Panc1 (cell line): Measurements from ENCODE around the gene NKAPL. TPM values are rescaled to one million over a fixed set of nuclear protein-coding genes. Genes with fewer than 3 reads are reported as not detected.
A peak's percentile ranks its signal among the peaks of the same experiment; 100 is the strongest.

Experiments used
- ATAC-seq: fragments of 200-7000 bp; cut with Tn5 transposase; 2 replicates; pipeline ENCODE4 v1.9.1; 2020; ENCODE audit warnings: mild to moderate bottlenecking, moderate library complexity
- BruUV-seq: library from RNA; stranded (reverse); fragments of 400-500 nt; replicated peaks from 2 replicates; lab custom pipeline; 2021; lab: Mats Ljungman, UMichigan
- CTCF ChIA-PET: fragments of 300-600 bp; sonication (Branson Sonifier 250); formaldehyde crosslinking; loops from one replicate; lab custom pipeline; 2022; ENCODE audit warnings: antibody characterized with exemption; lab: Charles Lee
- POLR2A ChIA-PET: fragments of 300-600 bp; sonication (Branson Sonifier 250); formaldehyde crosslinking; loops from one replicate; lab custom pipeline; 2022; ENCODE audit warnings: antibody characterized with exemption; lab: Charles Lee
- DNase-seq: peaks from one replicate; pipeline ENCODE4 v3.0.0-alpha.2; 2010; ENCODE audit warnings: low read depth, low spot score
- H3K27ac ChIP-seq: 2 replicates; pipeline ENCODE4 v1.5.1; 2011; ENCODE audit warnings: mild to moderate bottlenecking, low read length, inconsistent platforms
- H3K27me3 ChIP-seq: fragments of 200-500 bp; sonication (Bioruptor generic); 2 replicates; pipeline ENCODE4 v1.6.0; 2014; ENCODE audit warnings: low read length, inconsistent platforms; ENCODE audit not compliant: control insufficient read depth, insufficient read depth
- H3K36me3 ChIP-seq: fragments of 200-500 bp; sonication (Bioruptor generic); 2 replicates; pipeline ENCODE4 v1.5.1; 2014; ENCODE audit warnings: inconsistent platforms, mild to moderate bottlenecking, low read length, moderate library complexity; ENCODE audit not compliant: control insufficient read depth, insufficient read depth
- H3K4me1 ChIP-seq: 2 replicates; pipeline ENCODE4 v1.5.1; 2011; ENCODE audit warnings: inconsistent platforms, mild to moderate bottlenecking, low read length, moderate library complexity; ENCODE audit not compliant: control insufficient read depth, insufficient read depth
- H3K4me3 ChIP-seq, 2 experiments: 2 replicates each; pipeline ENCODE4 v1.5.1; 2011 to 2012; ENCODE audit warnings: low read depth in 2 of 2, low read length in 2 of 2, mild to moderate bottlenecking in 2 of 2, inconsistent platforms in 1 of 2, moderate library complexity in 1 of 2
- H3K9me3 ChIP-seq: fragments of 200-500 bp; sonication (Bioruptor generic); 2 replicates; pipeline ENCODE4 v1.5.1; 2014; ENCODE audit warnings: low read depth, mild to moderate bottlenecking, inconsistent platforms, low read length, moderate library complexity; ENCODE audit not compliant: control insufficient read depth, insufficient read depth
- POLR2AphosphoS5 ChIP-seq: IDR thresholded peaks from 2 replicates; pipeline ENCODE4 v1.6.1; 2012; ENCODE audit warnings: mild to moderate bottlenecking, low read depth, low read length, moderate library complexity
- SIN3A ChIP-seq: IDR thresholded peaks from 2 replicates; pipeline ENCODE4 v1.6.1; 2012; ENCODE audit warnings: low read depth, mild to moderate bottlenecking, low read length, moderate library complexity, borderline replicate concordance; ENCODE audit not compliant: insufficient read depth
- TCF7L2 ChIP-seq: IDR thresholded peaks from 2 replicates; pipeline ENCODE4 v1.6.1; 2011; ENCODE audit warnings: mild to moderate bottlenecking, low read depth, low read length, inconsistent platforms
- in situ Hi-C: cut with HindIII; loops from 2 replicates; pipeline ENCODE4 v1.10.0; 2016; ENCODE audit warnings: low sequenced_read_pairs, low pct_unique_long_range_greater_than_20kb
- intact Hi-C: fragments of 100-400 bp; cut with micrococcal nuclease; formaldehyde crosslinking; loops from one replicate; pipeline ENCODE4 v1.10.0; 2022; ENCODE audit not compliant: unreplicated experiment
- total RNA-seq: library from RNA; stranded (reverse); gene quantifications from one replicate; pipeline ENCODE4 v1.2.1, GENCODE V29; 2021; ENCODE audit not compliant: unreplicated experiment
- TF ChIP-seq, protein P1 (sequence below): fragments of 450-650 bp; IDR thresholded peaks from 2 replicates; pipeline ENCODE4 v1.5.1; 2017; ENCODE audit warnings: mild to moderate bottlenecking
- TF ChIP-seq, protein P2 (sequence below), 2 experiments: IDR thresholded peaks; 2 replicates each; pipeline ENCODE4 v1.6.1; 2011 to 2012; ENCODE audit warnings: low read depth in 2 of 2, control low read depth in 1 of 2, low read length in 1 of 2, mild to moderate bottlenecking in 1 of 2, moderate library complexity in 1 of 2; ENCODE audit not compliant: insufficient read depth in 1 of 2

The NKAPL gene
- total RNA-seq, 1 experiment from 2014 or later: not detected

GRCh38 chr6:28224131-28225055 is 34.7 kb upstream of the NKAPL start:
- ChIA-PET POLR2A (interaction anchor here (0.7 kb wide), 1 partner anchor 42 kb away, joined by 9 read pairs; the partner anchor contains the start of gene ZSCAN26), CTCF (interaction anchor here (0.7 kb wide), 1 partner anchor 55 kb away, joined by 5 read pairs; no protein-coding TSS in a partner anchor)
- no peak for DNase-seq
- ATAC-seq: no peak
- H3K27me3 ChIP-seq: no peaks in the 10 kb centered on the region
- peak overlapping the region; percentile 98 for H3K27ac ChIP-seq
- intact Hi-C loops (loop anchor here (5.0 kb wide), 1 partner anchor 113 kb away; the partner anchor contains the start of gene ZSCAN31), in situ Hi-C loops (no loop called here)
- peaks cover 8% of the 10 kb centered on the region; the same call in 1 of the 2 replicates for H3K36me3 ChIP-seq
- TSS peak; percentile 98 for BruUV-seq
- H3K4me1 ChIP-seq: peaks cover 22% of the 10 kb centered on the region
- peak overlapping the region; percentile 77 to 96 for H3K4me3 ChIP-seq
- TF ChIP-seq SIN3A (no peak), POLR2AphosphoS5 (no peak), TCF7L2 (no peak)
- TF ChIP-seq, protein P1, sequence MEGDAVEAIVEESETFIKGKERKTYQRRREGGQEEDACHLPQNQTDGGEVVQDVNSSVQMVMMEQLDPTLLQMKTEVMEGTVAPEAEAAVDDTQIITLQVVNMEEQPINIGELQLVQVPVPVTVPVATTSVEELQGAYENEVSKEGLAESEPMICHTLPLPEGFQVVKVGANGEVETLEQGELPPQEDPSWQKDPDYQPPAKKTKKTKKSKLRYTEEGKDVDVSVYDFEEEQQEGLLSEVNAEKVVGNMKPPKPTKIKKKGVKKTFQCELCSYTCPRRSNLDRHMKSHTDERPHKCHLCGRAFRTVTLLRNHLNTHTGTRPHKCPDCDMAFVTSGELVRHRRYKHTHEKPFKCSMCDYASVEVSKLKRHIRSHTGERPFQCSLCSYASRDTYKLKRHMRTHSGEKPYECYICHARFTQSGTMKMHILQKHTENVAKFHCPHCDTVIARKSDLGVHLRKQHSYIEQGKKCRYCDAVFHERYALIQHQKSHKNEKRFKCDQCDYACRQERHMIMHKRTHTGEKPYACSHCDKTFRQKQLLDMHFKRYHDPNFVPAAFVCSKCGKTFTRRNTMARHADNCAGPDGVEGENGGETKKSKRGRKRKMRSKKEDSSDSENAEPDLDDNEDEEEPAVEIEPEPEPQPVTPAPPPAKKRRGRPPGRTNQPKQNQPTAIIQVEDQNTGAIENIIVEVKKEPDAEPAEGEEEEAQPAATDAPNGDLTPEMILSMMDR: no peak
- TF ChIP-seq, protein P2, sequence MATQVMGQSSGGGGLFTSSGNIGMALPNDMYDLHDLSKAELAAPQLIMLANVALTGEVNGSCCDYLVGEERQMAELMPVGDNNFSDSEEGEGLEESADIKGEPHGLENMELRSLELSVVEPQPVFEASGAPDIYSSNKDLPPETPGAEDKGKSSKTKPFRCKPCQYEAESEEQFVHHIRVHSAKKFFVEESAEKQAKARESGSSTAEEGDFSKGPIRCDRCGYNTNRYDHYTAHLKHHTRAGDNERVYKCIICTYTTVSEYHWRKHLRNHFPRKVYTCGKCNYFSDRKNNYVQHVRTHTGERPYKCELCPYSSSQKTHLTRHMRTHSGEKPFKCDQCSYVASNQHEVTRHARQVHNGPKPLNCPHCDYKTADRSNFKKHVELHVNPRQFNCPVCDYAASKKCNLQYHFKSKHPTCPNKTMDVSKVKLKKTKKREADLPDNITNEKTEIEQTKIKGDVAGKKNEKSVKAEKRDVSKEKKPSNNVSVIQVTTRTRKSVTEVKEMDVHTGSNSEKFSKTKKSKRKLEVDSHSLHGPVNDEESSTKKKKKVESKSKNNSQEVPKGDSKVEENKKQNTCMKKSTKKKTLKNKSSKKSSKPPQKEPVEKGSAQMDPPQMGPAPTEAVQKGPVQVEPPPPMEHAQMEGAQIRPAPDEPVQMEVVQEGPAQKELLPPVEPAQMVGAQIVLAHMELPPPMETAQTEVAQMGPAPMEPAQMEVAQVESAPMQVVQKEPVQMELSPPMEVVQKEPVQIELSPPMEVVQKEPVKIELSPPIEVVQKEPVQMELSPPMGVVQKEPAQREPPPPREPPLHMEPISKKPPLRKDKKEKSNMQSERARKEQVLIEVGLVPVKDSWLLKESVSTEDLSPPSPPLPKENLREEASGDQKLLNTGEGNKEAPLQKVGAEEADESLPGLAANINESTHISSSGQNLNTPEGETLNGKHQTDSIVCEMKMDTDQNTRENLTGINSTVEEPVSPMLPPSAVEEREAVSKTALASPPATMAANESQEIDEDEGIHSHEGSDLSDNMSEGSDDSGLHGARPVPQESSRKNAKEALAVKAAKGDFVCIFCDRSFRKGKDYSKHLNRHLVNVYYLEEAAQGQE (IDR thresholded peaks at IDR 0.05; ENCODE audit: insufficient read depth in 1 of 2, low read depth in 2 of 2, low read length in 1 of 2): no peak
- no peaks in the 10 kb centered on the region for H3K9me3 ChIP-seq

DNA sequence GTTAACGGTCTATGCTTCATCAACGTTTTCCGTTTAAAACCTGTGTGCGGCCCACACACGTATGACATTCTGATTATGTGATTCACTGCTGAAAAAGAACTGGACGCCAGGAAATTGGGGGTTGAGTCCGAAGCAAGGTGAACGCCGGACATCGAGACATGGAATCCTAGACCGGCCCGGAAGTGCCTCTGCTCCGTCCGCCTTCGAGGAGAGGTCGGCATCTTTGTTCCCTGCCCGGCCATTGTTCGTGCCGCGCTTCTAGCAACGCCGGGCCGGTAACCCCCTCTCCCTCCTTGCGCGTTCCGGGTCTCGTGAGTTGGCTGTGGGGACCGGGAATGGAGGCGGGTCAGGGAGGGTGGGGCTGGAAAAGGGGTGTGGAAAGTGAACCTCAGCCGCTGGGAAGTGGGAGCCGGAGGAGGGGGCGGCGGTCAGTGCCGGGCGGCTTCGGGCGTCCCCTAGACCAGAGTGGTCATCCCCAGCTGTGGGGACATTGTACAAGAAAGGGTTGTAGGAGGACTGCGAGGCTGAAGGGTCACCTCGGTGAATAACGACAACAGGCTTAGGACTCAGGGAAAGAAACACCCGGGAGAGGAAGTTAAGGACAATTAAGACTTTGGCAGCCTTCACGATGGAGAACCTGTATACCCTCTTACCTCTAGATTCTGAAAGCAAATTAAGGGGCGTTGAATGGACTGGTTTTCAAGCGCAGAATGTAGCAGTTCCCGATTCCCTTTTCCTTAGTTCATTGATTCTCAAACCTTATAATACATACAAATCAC is 33.9 kb upstream of the NKAPL start, which contains the start of gene ZSCAN9:
Gene ZSCAN9 (plus strand): TSS at position 220 of the 779 bp plus-strand sequence. CDS start 1,810 bp downstream, outside the sequence.
- ChIA-PET POLR2A (no interaction called here), CTCF (no interaction called here)
- in situ Hi-C loops (no loop called here), intact Hi-C loops (no loop called here)
- Histone ChIP-seq H3K9me3 (no peaks in the 10 kb centered on the region), H3K36me3 (peaks cover 8% of the 10 kb centered on the region; the same call in 1 of the 2 replicates), H3K4me3 (peak within 1 kb of the TSS; percentile 77 to 96), H3K27ac (peak within 1 kb of the TSS; percentile 98), H3K4me1 (peaks cover 15% of the 10 kb centered on the region), H3K27me3 (no peaks in the 10 kb centered on the region)
- DNase-seq (no peak), ATAC-seq (peak; percentile 96)
- no TSS peak for BruUV-seq
- TF ChIP-seq, protein P1: no peak
- TF ChIP-seq POLR2AphosphoS5 (peak; percentile 82), TCF7L2 (peak; percentile 99), SIN3A (0 out of 2 replicates have a peak, but pooled peaks have one; percentile 52)
- TF ChIP-seq, protein P2 (IDR thresholded peaks at IDR 0.05; ENCODE audit: insufficient read depth in 1 of 2, low read depth in 2 of 2, low read length in 1 of 2): no peak
